Body of pancreas (tissue), 4 donors: ENCODE data around the gene MVP.

ENCODE experiments used
- CTCF ChIP-seq, 7 experiments: fragments of 450-650 bp in 4 of 7; fragments of 200-600 bp in 3 of 7; sonication (generic) in 3 of 7; IDR thresholded peaks; one replicate each; pipeline ENCODE4 v1.5.1; 2016 to 2019; ENCODE audit warnings: antibody characterized with exemption in 7 of 7
- POLR2A ChIP-seq, 3 donors: fragments of 450-650 bp; IDR thresholded peaks; one replicate each; pipeline ENCODE4 v1.6.1; 2016; ENCODE audit warnings: antibody characterized with exemption in 3 of 3, mild to moderate bottlenecking in 2 of 3

- TF ChIP-seq CTCF (IDR thresholded peaks at IDR 0.05) (no peak), POLR2A (IDR thresholded peaks at IDR 0.05) (no peak)
Observed at GRCh38 chr16:29813644-29814562, 6.4 kb upstream of the MVP start.
